Body of pancreas (tissue), 4 donors: ENCODE data around the gene ADD1. TPM values are rescaled to one million over a fixed set of nuclear protein-coding genes. Genes with fewer than 3 reads are reported as not detected.

Experiments used
- ATAC-seq: fragments of 150-250 bp; one replicate; pipeline ENCODE4 v1.9.1; 2016
- DNase-seq, 4 donors: peaks; one replicate each; pipeline ENCODE4 v3.0.0-alpha.2; 2019
- H3K27ac ChIP-seq, 4 donors: fragments of 200-600 bp; sonication (generic); 1 replicate in 3 of 4; 2 replicates in 1 of 4; pipeline versions ENCODE4 v1.5.1 to v1.6.1; 2016 to 2019; ENCODE audit warnings: mild to moderate bottlenecking in 1 of 4, mixed read lengths in 1 of 4, moderate library complexity in 1 of 4
- H3K27me3 ChIP-seq, 2 donors: fragments of 200-600 bp; sonication (generic); one replicate each; pipeline ENCODE4 v1.6.0; 2016; ENCODE audit warnings: mild to moderate bottlenecking in 1 of 2
- H3K36me3 ChIP-seq, 2 donors: fragments of 200-600 bp; sonication (generic); replicated peaks in 1 of 2; 2 replicates each; pipeline ENCODE4 v1.5.1; 2016; ENCODE audit warnings: low read depth in 2 of 2; ENCODE audit not compliant: insufficient read depth in 1 of 2
- H3K4me1 ChIP-seq: fragments of 200-600 bp; sonication (generic); one replicate; pipeline ENCODE4 v1.6.0; 2016
- H3K4me3 ChIP-seq, 2 donors: fragments of 200-600 bp; sonication (generic); 1 replicate in 1 of 2; 2 replicates in 1 of 2; pipeline ENCODE4 v1.5.1; 2016 to 2019
- H3K9me3 ChIP-seq, 3 donors: fragments of 200-600 bp; sonication (generic); 1 replicate in 2 of 3; 2 replicates in 1 of 3; pipeline ENCODE4 v1.5.1; 2016
- CTCF ChIP-seq, 7 experiments: fragments of 450-650 bp in 4 of 7; fragments of 200-600 bp in 3 of 7; sonication (generic) in 3 of 7; IDR thresholded peaks; one replicate each; pipeline ENCODE4 v1.5.1; 2016 to 2019; ENCODE audit warnings: antibody characterized with exemption in 7 of 7
- POLR2A ChIP-seq, 3 donors: fragments of 450-650 bp; IDR thresholded peaks; one replicate each; pipeline ENCODE4 v1.6.1; 2016; ENCODE audit warnings: antibody characterized with exemption in 3 of 3, mild to moderate bottlenecking in 2 of 3
- WGBS, 2 donors: methylation state at CpG; one replicate each; pipeline ENCODE4 v1.1.5; 2017; 5-methylcytosine and 5-hydroxymethylcytosine counted together
- intact Hi-C: fragments of 100-400 bp; cut with DNase I; formaldehyde crosslinking; loops from one replicate; pipeline ENCODE4 v1.15.1; 2023
- total RNA-seq, 2 donors: library from RNA; depleted of rRNA; stranded (reverse); fragments of >200 nt; gene quantifications; one replicate each; pipeline ENCODE4 v1.1.0, GENCODE V29; 2016

ADD1 gene
- total RNA-seq, 2 donors from 2014 or later: 84.1 to 266 TPM

GRCh38 chr4:2923141-2923551 is 79.5 kb downstream of the ADD1 start:
- intact Hi-C loops: no loop called here
- H3K9me3 ChIP-seq: no peaks in the 10 kb centered on the region
- peaks cover 0 to 7% of the 10 kb centered on the region in 2 donors for H3K36me3 ChIP-seq
- H3K27ac ChIP-seq: no peak overlapping the region
- no peak overlapping the region for H3K4me3 ChIP-seq
- no peak for TF ChIP-seq CTCF (IDR thresholded peaks at IDR 0.05)
- TF ChIP-seq POLR2A (IDR thresholded peaks at IDR 0.05): no peak
- no peak for DNase-seq
- 76% methylated on average over 10 of the region's 10 CpGs; no CpG with 5 or more reads in 1 of the 2 donors for WGBS, 2 donors
- ATAC-seq: no peak
- no peaks in the 10 kb centered on the region for H3K27me3 ChIP-seq
- H3K4me1 ChIP-seq: peaks cover 6% of the 10 kb centered on the region

- no peak for ATAC-seq
Measured at GRCh38 chr4:2923668-2924173, 80.1 kb downstream of the ADD1 start.

GRCh38 chr4:2924286-2924685 is 80.6 kb downstream of the ADD1 start:
- H3K9me3 ChIP-seq: no peaks in the 10 kb centered on the region
- H3K36me3 ChIP-seq: peaks cover 0 to 10% of the 10 kb centered on the region in 2 donors
- peak overlapping the region in 1 of 4 donors; percentile 34 for H3K27ac ChIP-seq
- peaks cover 6% of the 10 kb centered on the region for H3K4me1 ChIP-seq
- intact Hi-C loops: no loop called here
- ATAC-seq: peak; percentile 8
- WGBS, 2 donors: 87 to 94% methylated on average over 6 to 8 of the region's 8 CpGs
- no peak for DNase-seq
- H3K4me3 ChIP-seq: no peak overlapping the region
- no peak for TF ChIP-seq POLR2A (IDR thresholded peaks at IDR 0.05)
- TF ChIP-seq CTCF (IDR thresholded peaks at IDR 0.05): no peak
- no peaks in the 10 kb centered on the region for H3K27me3 ChIP-seq

More at GRCh38 chr4:2923668-2924173, 80.1 kb downstream of the ADD1 start:
- no peak for DNase-seq
- Histone ChIP-seq H3K4me3 (no peak overlapping the region), H3K27ac (no peak overlapping the region), H3K9me3 (no peaks in the 10 kb centered on the region), H3K36me3 (peaks cover 0 to 8% of the 10 kb centered on the region in 2 donors), H3K27me3 (no peaks in the 10 kb centered on the region), H3K4me1 (peaks cover 6% of the 10 kb centered on the region)
- TF ChIP-seq CTCF (IDR thresholded peaks at IDR 0.05) (no peak), POLR2A (IDR thresholded peaks at IDR 0.05) (no peak)
- intact Hi-C loops: no loop called here
- 89% methylated on average over 10 to 16 of the region's 16 CpGs for WGBS, 2 donors

- intact Hi-C loops: no loop called here
- Histone ChIP-seq H3K27me3 (no peaks in the 10 kb centered on the region), H3K27ac (peak overlapping the region in 2 of 4 donors; percentile 29 to 34), H3K36me3 (peaks cover 0 to 10% of the 10 kb centered on the region in 2 donors), H3K4me3 (no peak overlapping the region), H3K9me3 (no peaks in the 10 kb centered on the region), H3K4me1 (peaks cover 7% of the 10 kb centered on the region)
- peak in 2 of 4 donors; percentile 30 to 38 for DNase-seq
- peak; percentile 38 for ATAC-seq
- WGBS, 2 donors: 57 to 63% methylated on average over 7 of the region's 7 CpGs
- TF ChIP-seq CTCF (IDR thresholded peaks at IDR 0.05) (no peak), POLR2A (IDR thresholded peaks at IDR 0.05) (no peak)
Measured at GRCh38 chr4:2924765-2925301, 81.2 kb downstream of the ADD1 start.

- Histone ChIP-seq H3K4me3 (no peak overlapping the region), H3K4me1 (peaks cover 14% of the 10 kb centered on the region), H3K9me3 (no peaks in the 10 kb centered on the region), H3K27me3 (no peaks in the 10 kb centered on the region), H3K27ac (no peak overlapping the region), H3K36me3 (peaks cover 0 to 10% of the 10 kb centered on the region in 2 donors)
- ATAC-seq (no peak), DNase-seq (peak in 1 of 4 donors; percentile 4)
- intact Hi-C loops: no loop called here
- 85 to 96% methylated on average over 5 of the region's 5 CpGs for WGBS, 2 donors
- no peak for TF ChIP-seq CTCF (IDR thresholded peaks at IDR 0.05)
- no peak for TF ChIP-seq POLR2A (IDR thresholded peaks at IDR 0.05)
Measured at GRCh38 chr4:2925496-2925895, 81.9 kb downstream of the ADD1 start.
